HT1080 (cell line): ENCODE data around the gene SPO11. TPM values are rescaled to one million over a fixed set of nuclear protein-coding genes. Genes with fewer than 3 reads are reported as not detected.

Experiments used
- DNase-seq: peaks from one replicate; pipeline ENCODE4 v3.0.0-alpha.2; 2015; ENCODE audit warnings: low read depth
- small RNA-seq: library from RNA; depleted of rRNA; stranded (forward); fragments of <200 nt; gene quantifications from one replicate; pipeline ENCODE3, GENCODE V24; 2014
- total RNA-seq: library from RNA; depleted of rRNA; stranded (reverse); fragments of >200 nt; shearing (Covaris generic); gene quantifications from 2 replicates; pipeline ENCODE4 v1.2.3, GENCODE V29; 2014; rRNA removed

The SPO11 gene
- total RNA-seq, 1 experiment from 2014 or later: not detected

DNA sequence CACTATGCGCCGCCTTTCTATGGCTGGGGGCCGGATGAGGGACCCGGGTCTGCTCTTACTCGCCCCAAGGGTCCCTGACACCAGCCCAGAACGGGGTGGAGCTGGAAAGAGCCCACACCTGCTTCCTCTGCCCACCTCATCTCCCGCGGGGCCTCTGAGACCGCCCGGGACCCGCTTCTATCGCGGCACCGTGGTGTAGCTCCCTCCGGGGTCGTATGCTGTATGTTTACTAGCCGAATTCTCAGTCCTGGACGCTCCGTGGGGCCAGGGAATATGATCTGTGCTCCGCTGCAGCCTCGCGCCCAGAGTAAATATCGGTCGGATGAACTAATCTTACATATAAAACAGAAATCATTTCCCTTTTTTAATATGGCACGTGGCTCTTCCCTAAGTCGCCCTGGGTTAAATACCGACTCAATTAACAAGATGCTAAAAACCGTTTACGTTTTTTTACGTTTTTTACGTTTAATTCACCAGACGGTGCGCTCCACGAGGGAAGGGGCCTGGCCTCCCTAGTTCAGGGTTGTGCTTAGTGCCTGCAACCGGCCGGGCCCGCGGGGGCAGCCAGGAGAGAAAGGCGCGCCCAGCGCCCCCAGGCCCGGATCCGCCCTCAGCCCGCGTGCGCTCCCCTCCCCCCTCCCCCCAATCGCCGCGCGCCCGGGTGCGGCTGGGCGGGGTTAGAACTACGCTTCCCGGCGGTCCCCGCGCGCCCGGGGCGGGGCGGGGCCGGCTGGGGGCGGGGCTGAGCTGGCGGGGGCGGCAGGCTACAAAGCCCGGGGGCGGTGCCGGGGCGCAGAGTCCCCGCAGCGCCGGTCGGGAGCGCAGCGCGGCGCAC is 61.2 kb downstream of the SPO11 start, which contains the start of gene RBM38:
Gene RBM38 (plus strand): TSS at position 793 of the 835 bp plus-strand sequence. CDS start 186 bp downstream, outside the sequence.
- DNase-seq: no peak

DNA sequence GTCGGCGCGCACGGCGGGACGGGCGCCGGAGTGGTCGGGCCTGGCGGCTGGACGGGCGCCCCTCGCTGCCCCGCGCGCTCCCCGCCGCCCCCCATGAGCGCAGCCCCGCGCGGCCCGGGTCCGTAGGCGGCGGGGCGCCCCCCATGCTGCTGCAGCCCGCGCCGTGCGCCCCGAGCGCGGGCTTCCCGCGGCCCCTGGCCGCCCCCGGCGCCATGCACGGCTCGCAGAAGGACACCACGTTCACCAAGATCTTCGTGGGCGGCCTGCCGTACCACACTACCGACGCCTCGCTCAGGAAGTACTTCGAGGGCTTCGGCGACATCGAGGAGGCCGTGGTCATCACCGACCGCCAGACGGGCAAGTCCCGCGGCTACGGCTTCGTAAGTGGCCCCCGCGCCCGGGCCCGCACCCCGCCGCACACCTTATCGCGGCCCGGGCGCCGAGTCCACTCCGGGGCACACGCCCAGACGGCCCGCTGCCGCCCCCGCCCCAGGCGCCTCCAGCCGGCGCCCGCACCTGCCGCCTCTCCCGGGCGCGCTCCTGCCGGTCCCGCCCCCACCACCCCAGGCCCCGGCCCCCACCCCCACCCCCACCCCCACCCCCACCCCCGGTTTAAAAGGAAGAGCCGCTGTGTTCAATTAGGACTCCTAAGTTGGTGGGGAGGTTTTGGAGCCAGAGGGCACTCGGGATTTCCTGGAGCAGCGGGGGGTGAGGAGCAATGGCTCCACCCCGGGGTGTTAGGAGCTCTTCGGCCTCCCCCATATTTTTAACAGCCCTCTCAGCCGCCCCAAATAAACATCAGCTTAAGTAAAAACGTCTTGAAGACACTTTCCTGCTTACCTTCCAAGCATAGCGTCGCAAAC is 62.1 kb downstream of the SPO11 start:
- no peak for DNase-seq

DNA sequence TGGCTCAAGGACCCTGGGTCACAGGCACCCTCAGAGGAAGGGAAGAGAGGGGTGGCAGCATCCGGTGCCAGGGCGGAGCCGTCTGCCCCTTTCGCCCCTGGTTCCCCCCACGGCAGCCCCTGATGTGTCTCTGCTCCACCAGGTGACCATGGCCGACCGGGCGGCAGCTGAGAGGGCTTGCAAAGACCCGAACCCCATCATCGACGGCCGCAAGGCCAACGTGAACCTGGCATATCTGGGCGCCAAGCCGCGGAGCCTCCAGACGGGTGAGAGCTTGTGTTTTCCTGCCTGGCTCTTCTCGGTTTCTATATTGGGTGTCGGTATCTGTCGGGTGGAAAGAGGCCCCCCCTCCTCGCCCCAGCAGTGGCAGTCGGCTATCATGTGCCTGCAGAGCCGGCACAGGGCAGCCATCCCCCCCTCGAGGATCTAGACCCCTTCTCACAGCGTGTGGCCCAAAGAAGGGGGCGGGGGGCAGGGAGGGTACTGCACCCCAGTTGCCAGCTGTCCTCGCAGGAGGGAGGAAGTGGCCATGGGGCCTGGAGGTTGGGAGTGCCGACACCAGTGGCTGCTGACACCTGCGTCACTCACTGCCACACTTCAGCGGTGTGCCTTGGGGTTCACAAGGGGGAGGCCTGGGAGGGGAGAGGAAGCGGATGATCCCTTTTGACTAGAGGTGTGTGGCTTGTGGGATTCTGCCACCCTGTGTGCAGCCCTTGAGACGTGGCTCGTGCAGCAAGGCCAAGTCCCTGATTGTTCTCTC is 63.1 kb downstream of the SPO11 start:
- DNase-seq: no peak

Small RNA genes lying within 50 kb of the gene (small RNA-seq; reads per million reads assigned to genes)
- gene MIR4325 (not detected), gene RF00019 (not detected), gene RPL39P39 (not detected)

Other genes with a start within 250 kb of the SPO11 start
- gene BMP7, start 63.2 kb upstream of the SPO11 start, total RNA-seq: 0.03 TPM in 1 of 2 replicates, not detected in the other
- gene RAE1, start 21.5 kb downstream of the SPO11 start, total RNA-seq: 53.3 and 60.9 TPM in 2 replicates
- 16.9 and 23.9 TPM in 2 replicates for gene RBM38, start 61.6 kb downstream of the SPO11 start, total RNA-seq
- gene CTCFL, start 195.3 kb downstream of the SPO11 start, total RNA-seq: not detected in 2 replicates
- not detected in 2 replicates for gene PCK1, start 231.3 kb downstream of the SPO11 start, total RNA-seq